HEK293 (cell line): ENCODE results near the gene ARHGAP4.

ENCODE experiments used
- CTCF ChIA-PET: fragments of 350-600 bp; formaldehyde crosslinking; extraction: SDS; loops from one replicate; lab custom pipeline; 2021; ENCODE audit warnings: antibody characterized with exemption; lab: Yijun Ruan, JAX
- POLR2A ChIA-PET: fragments of 300-600 bp; formaldehyde crosslinking; extraction: SDS; loops from one replicate; lab custom pipeline; 2020; ENCODE audit warnings: antibody characterized with exemption, inconsistent platforms; lab: Yijun Ruan, JAX
- H3K27ac ChIP-seq: fragments of 200-500 bp; sonication (Bioruptor generic); 2 replicates; pipeline ENCODE4 v1.5.1; 2014; ENCODE audit warnings: low read depth, low read length, control low read depth, inconsistent platforms; ENCODE audit errors: extremely low read depth
- H3K36me3 ChIP-seq, 2 experiments: fragments of 200-500 bp in 1 of 2; sonication (Bioruptor generic) in 1 of 2; 1 replicate in 1 of 2; 2 replicates in 1 of 2; pipeline ENCODE4 v1.5.1; 2014 to 2017; ENCODE audit warnings: inconsistent platforms in 2 of 2, low read length in 2 of 2; ENCODE audit not compliant: control insufficient read depth in 2 of 2, insufficient read depth in 1 of 2
- H3K4me1 ChIP-seq: fragments of 200-500 bp; sonication (Bioruptor generic); 2 replicates; pipeline ENCODE4 v1.5.1; 2014; ENCODE audit warnings: mild to moderate bottlenecking, low read length, inconsistent platforms; ENCODE audit not compliant: control insufficient read depth, insufficient read depth
- H3K4me3 ChIP-seq: 2 replicates; pipeline ENCODE4 v1.5.1; 2011; ENCODE audit warnings: low read depth, mild to moderate bottlenecking, control low read depth, low read length, moderate library complexity
- H3K9me3 ChIP-seq: fragments of 200-500 bp; sonication (Bioruptor generic); 2 replicates; pipeline ENCODE4 v1.5.1; 2014; ENCODE audit warnings: low read depth, low read length, inconsistent platforms; ENCODE audit not compliant: control insufficient read depth, insufficient read depth
- GFI1B ChIP-seq: fragments of 450-650 bp; formaldehyde crosslinking; IDR thresholded peaks from 2 replicates; pipeline ENCODE4 v1.5.1; 2016; ENCODE audit warnings: missing biosample characterization, missing genetic modification characterization
- GLI4 ChIP-seq: fragments of 450-650 bp; formaldehyde crosslinking; IDR thresholded peaks from 2 replicates; pipeline ENCODE4 v1.5.1; 2016; ENCODE audit warnings: missing biosample characterization, missing genetic modification characterization
- KLF16 ChIP-seq: fragments of 450-650 bp; formaldehyde crosslinking; IDR thresholded peaks from 2 replicates; pipeline ENCODE4 v1.5.1; 2017; ENCODE audit warnings: missing biosample characterization, missing genetic modification characterization
- OVOL3 ChIP-seq: fragments of 450-650 bp; formaldehyde crosslinking; IDR thresholded peaks from 2 replicates; pipeline ENCODE4 v1.5.1; 2016; ENCODE audit warnings: missing biosample characterization, missing genetic modification characterization
- RBAK ChIP-seq: fragments of 450-650 bp; formaldehyde crosslinking; IDR thresholded peaks from 2 replicates; pipeline ENCODE4 v1.5.1; 2016; ENCODE audit warnings: missing biosample characterization, missing genetic modification characterization
- SCRT1 ChIP-seq: fragments of 450-650 bp; formaldehyde crosslinking; IDR thresholded peaks from 2 replicates; pipeline ENCODE4 v1.5.1; 2016; ENCODE audit warnings: missing biosample characterization, missing genetic modification characterization, borderline replicate concordance
- ZEB2 ChIP-seq: fragments of 450-650 bp; formaldehyde crosslinking; IDR thresholded peaks from 2 replicates; pipeline ENCODE4 v1.5.1; 2016; ENCODE audit warnings: missing biosample characterization, missing genetic modification characterization
- ZNF223 ChIP-seq: fragments of 450-650 bp; formaldehyde crosslinking; IDR thresholded peaks from 2 replicates; pipeline ENCODE4 v1.5.1; 2016; ENCODE audit warnings: missing biosample characterization, missing genetic modification characterization
- ZNF341 ChIP-seq: fragments of 450-650 bp; formaldehyde crosslinking; IDR thresholded peaks from 2 replicates; pipeline ENCODE4; 2016; ENCODE audit warnings: low read depth, missing biosample characterization, missing genetic modification characterization
- ZNF530 ChIP-seq: fragments of 450-650 bp; formaldehyde crosslinking; IDR thresholded peaks from 2 replicates; pipeline ENCODE4 v1.5.1; 2016; ENCODE audit warnings: low read depth, missing biosample characterization, missing genetic modification characterization
- ZNF600 ChIP-seq: fragments of 450-650 bp; formaldehyde crosslinking; IDR thresholded peaks from 2 replicates; pipeline ENCODE4 v1.5.1; 2016; ENCODE audit warnings: missing biosample characterization, missing genetic modification characterization
- ZNF639 ChIP-seq: fragments of 450-650 bp; formaldehyde crosslinking; IDR thresholded peaks from 2 replicates; pipeline ENCODE4 v1.5.1; 2016; ENCODE audit warnings: missing biosample characterization, missing genetic modification characterization
- ZNF658 ChIP-seq: fragments of 450-650 bp; formaldehyde crosslinking; IDR thresholded peaks from 2 replicates; pipeline ENCODE4; 2016; ENCODE audit warnings: missing biosample characterization, missing genetic modification characterization
- ZNF670 ChIP-seq: fragments of 450-650 bp; formaldehyde crosslinking; IDR thresholded peaks from 2 replicates; pipeline ENCODE4 v1.5.1; 2016; ENCODE audit warnings: missing biosample characterization, missing genetic modification characterization, low read depth
- ZNF777 ChIP-seq: fragments of 450-650 bp; formaldehyde crosslinking; IDR thresholded peaks from 2 replicates; pipeline ENCODE4 v1.5.1; 2017; ENCODE audit warnings: missing biosample characterization, missing genetic modification characterization, borderline replicate concordance
- ZNF792 ChIP-seq: fragments of 450-650 bp; formaldehyde crosslinking; IDR thresholded peaks from 2 replicates; pipeline ENCODE4 v1.5.1; 2016; ENCODE audit warnings: missing biosample characterization, missing genetic modification characterization
- ZSCAN18 ChIP-seq: fragments of 450-650 bp; formaldehyde crosslinking; IDR thresholded peaks from 2 replicates; pipeline ENCODE4 v1.5.1; 2016; ENCODE audit warnings: missing biosample characterization, missing genetic modification characterization
- TF ChIP-seq, protein P1 (sequence below): fragments of 450-650 bp; formaldehyde crosslinking; IDR thresholded peaks from 2 replicates; pipeline ENCODE4 v1.5.1; 2016; ENCODE audit warnings: missing biosample characterization, missing genetic modification characterization, borderline replicate concordance
- TF ChIP-seq, protein P2 (sequence below): fragments of 450-650 bp; formaldehyde crosslinking; IDR thresholded peaks from 2 replicates; pipeline ENCODE4 v1.5.1; 2016; ENCODE audit warnings: missing biosample characterization, missing genetic modification characterization
- TF ChIP-seq, protein P3 (sequence below): fragments of 450-650 bp; formaldehyde crosslinking; IDR thresholded peaks from 2 replicates; pipeline ENCODE4 v1.5.1; 2017; ENCODE audit warnings: missing biosample characterization, mild to moderate bottlenecking, missing genetic modification characterization, moderate library complexity
- TF ChIP-seq, protein P4 (sequence below): fragments of 450-650 bp; formaldehyde crosslinking; IDR thresholded peaks from 2 replicates; pipeline ENCODE4 v1.5.1; 2017; ENCODE audit warnings: missing biosample characterization, missing genetic modification characterization
- TF ChIP-seq, protein P5 (sequence below): fragments of 450-650 bp; formaldehyde crosslinking; IDR thresholded peaks from 2 replicates; pipeline ENCODE4 v1.5.1; 2016; ENCODE audit warnings: missing biosample characterization, missing genetic modification characterization

The ARHGAP4 gene

GRCh38 chrX:153878969-153879653 is 47.0 kb downstream of the ARHGAP4 start:
- Histone ChIP-seq H3K9me3 (no peaks in the 10 kb centered on the region), H3K4me1 (no peaks in the 10 kb centered on the region), H3K36me3 (no peaks in the 10 kb centered on the region), H3K4me3 (no peak overlapping the region), H3K27ac (no peak overlapping the region)
- ChIA-PET POLR2A (interaction anchor here (0.9 kb wide), 1 partner anchor 49 kb away, joined by 3 read pairs; no protein-coding TSS in a partner anchor), CTCF (interaction anchor here (1.1 kb wide), 1 partner anchor 17 kb away, joined by 3 read pairs; no protein-coding TSS in a partner anchor)
- TF ChIP-seq ZNF600: peak; percentile 53; the same call in 1 of the 2 replicates
- no peak for TF ChIP-seq GFI1B (tag by site-specific recombination)
- TF ChIP-seq, protein P1, sequence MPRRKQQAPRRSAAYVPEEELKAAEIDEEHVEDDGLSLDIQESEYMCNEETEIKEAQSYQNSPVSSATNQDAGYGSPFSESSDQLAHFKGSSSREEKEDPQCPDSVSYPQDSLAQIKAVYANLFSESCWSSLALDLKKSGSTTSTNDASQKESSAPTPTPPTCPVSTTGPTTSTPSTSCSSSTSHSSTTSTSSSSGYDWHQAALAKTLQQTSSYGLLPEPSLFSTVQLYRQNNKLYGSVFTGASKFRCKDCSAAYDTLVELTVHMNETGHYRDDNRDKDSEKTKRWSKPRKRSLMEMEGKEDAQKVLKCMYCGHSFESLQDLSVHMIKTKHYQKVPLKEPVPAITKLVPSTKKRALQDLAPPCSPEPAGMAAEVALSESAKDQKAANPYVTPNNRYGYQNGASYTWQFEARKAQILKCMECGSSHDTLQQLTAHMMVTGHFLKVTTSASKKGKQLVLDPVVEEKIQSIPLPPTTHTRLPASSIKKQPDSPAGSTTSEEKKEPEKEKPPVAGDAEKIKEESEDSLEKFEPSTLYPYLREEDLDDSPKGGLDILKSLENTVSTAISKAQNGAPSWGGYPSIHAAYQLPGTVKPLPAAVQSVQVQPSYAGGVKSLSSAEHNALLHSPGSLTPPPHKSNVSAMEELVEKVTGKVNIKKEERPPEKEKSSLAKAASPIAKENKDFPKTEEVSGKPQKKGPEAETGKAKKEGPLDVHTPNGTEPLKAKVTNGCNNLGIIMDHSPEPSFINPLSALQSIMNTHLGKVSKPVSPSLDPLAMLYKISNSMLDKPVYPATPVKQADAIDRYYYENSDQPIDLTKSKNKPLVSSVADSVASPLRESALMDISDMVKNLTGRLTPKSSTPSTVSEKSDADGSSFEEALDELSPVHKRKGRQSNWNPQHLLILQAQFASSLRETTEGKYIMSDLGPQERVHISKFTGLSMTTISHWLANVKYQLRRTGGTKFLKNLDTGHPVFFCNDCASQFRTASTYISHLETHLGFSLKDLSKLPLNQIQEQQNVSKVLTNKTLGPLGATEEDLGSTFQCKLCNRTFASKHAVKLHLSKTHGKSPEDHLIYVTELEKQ (tag by site-specific recombination): no peak
- TF ChIP-seq ZNF670 (tag by site-specific recombination): no peak
- TF ChIP-seq OVOL3 (tag by site-specific recombination): no peak
- TF ChIP-seq ZNF341 (tag by site-specific recombination): peak; percentile 54; the same call in 1 of the 2 replicates
- TF ChIP-seq, protein P2, sequence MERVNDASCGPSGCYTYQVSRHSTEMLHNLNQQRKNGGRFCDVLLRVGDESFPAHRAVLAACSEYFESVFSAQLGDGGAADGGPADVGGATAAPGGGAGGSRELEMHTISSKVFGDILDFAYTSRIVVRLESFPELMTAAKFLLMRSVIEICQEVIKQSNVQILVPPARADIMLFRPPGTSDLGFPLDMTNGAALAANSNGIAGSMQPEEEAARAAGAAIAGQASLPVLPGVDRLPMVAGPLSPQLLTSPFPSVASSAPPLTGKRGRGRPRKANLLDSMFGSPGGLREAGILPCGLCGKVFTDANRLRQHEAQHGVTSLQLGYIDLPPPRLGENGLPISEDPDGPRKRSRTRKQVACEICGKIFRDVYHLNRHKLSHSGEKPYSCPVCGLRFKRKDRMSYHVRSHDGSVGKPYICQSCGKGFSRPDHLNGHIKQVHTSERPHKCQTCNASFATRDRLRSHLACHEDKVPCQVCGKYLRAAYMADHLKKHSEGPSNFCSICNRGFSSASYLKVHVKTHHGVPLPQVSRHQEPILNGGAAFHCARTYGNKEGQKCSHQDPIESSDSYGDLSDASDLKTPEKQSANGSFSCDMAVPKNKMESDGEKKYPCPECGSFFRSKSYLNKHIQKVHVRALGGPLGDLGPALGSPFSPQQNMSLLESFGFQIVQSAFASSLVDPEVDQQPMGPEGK (tag by site-specific recombination): no peak
- TF ChIP-seq ZNF777 (tag by site-specific recombination): no peak
- no peak for TF ChIP-seq RBAK (tag by site-specific recombination)
- TF ChIP-seq ZNF530 (tag by site-specific recombination): no peak
- TF ChIP-seq SCRT1 (tag by site-specific recombination): no peak
- TF ChIP-seq KLF16 (tag by site-specific recombination): no peak
- 0 out of 2 replicates have a peak, but pooled peaks have one; percentile 18 for TF ChIP-seq ZNF223 (tag by site-specific recombination)
- no peak for TF ChIP-seq ZSCAN18
- no peak for TF ChIP-seq ZNF639 (tag by site-specific recombination)
- TF ChIP-seq ZNF658 (tag by site-specific recombination): no peak
- TF ChIP-seq, protein P3, sequence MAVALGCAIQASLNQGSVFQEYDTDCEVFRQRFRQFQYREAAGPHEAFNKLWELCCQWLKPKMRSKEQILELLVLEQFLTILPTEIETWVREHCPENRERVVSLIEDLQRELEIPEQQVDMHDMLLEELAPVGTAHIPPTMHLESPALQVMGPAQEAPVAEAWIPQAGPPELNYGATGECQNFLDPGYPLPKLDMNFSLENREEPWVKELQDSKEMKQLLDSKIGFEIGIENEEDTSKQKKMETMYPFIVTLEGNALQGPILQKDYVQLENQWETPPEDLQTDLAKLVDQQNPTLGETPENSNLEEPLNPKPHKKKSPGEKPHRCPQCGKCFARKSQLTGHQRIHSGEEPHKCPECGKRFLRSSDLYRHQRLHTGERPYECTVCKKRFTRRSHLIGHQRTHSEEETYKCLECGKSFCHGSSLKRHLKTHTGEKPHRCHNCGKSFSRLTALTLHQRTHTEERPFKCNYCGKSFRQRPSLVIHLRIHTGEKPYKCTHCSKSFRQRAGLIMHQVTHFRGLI (tag by site-specific recombination): no peak
- TF ChIP-seq, protein P4, sequence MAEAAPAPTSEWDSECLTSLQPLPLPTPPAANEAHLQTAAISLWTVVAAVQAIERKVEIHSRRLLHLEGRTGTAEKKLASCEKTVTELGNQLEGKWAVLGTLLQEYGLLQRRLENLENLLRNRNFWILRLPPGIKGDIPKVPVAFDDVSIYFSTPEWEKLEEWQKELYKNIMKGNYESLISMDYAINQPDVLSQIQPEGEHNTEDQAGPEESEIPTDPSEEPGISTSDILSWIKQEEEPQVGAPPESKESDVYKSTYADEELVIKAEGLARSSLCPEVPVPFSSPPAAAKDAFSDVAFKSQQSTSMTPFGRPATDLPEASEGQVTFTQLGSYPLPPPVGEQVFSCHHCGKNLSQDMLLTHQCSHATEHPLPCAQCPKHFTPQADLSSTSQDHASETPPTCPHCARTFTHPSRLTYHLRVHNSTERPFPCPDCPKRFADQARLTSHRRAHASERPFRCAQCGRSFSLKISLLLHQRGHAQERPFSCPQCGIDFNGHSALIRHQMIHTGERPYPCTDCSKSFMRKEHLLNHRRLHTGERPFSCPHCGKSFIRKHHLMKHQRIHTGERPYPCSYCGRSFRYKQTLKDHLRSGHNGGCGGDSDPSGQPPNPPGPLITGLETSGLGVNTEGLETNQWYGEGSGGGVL: peak; percentile 59
- TF ChIP-seq GLI4 (tag by site-specific recombination): no peak
- no peak for TF ChIP-seq ZEB2 (tag by site-specific recombination)
- TF ChIP-seq, protein P5, sequence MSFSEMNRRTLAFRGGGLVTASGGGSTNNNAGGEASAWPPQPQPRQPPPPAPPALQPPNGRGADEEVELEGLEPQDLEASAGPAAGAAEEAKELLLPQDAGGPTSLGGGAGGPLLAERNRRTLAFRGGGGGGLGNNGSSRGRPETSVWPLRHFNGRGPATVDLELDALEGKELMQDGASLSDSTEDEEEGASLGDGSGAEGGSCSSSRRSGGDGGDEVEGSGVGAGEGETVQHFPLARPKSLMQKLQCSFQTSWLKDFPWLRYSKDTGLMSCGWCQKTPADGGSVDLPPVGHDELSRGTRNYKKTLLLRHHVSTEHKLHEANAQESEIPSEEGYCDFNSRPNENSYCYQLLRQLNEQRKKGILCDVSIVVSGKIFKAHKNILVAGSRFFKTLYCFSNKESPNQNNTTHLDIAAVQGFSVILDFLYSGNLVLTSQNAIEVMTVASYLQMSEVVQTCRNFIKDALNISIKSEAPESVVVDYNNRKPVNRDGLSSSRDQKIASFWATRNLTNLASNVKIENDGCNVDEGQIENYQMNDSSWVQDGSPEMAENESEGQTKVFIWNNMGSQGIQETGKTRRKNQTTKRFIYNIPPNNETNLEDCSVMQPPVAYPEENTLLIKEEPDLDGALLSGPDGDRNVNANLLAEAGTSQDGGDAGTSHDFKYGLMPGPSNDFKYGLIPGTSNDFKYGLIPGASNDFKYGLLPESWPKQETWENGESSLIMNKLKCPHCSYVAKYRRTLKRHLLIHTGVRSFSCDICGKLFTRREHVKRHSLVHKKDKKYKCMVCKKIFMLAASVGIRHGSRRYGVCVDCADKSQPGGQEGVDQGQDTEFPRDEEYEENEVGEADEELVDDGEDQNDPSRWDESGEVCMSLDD: no peak
- TF ChIP-seq ZNF792 (tag by site-specific recombination): no peak
